ENCODE results near the gene HDGFL1. TPM values are rescaled to one million over a fixed set of nuclear protein-coding genes. Genes with fewer than 3 reads are reported as not detected.

Gene HDGFL1
- total RNA-seq, 1 donor from 2014 or later, result not detected

GRCh38 chr6:22610127-22610526 is 40.8 kb downstream of the HDGFL1 start:
- H3K27me3 ChIP-seq (ENCODE audit: control insufficient read depth, insufficient read depth, low read length), result no peaks in the 10 kb centered on the region
- no peak for TF ChIP-seq CTCF (IDR thresholded peaks at IDR 0.05; ENCODE audit: insufficient read depth, low read length, poor library complexity, severe bottlenecking)
- no peak for DNase-seq (ENCODE audit: low read depth)
- no peaks in the 10 kb centered on the region for H3K36me3 ChIP-seq (ENCODE audit: control insufficient read depth, insufficient read depth, low read length)
- no peak overlapping the region for H3K4me3 ChIP-seq (ENCODE audit: low read depth, low read length)

- no peak overlapping the region for H3K4me3 ChIP-seq (ENCODE audit: low read depth, low read length)
- H3K27me3 ChIP-seq (ENCODE audit: control insufficient read depth, insufficient read depth, low read length), result no peaks in the 10 kb centered on the region
- no peak for TF ChIP-seq CTCF (IDR thresholded peaks at IDR 0.05; ENCODE audit: insufficient read depth, low read length, poor library complexity, severe bottlenecking)
- H3K36me3 ChIP-seq (ENCODE audit: control insufficient read depth, insufficient read depth, low read length), result no peaks in the 10 kb centered on the region
- no peak for DNase-seq (ENCODE audit: low read depth)
These were observed 42.9 kb downstream of the HDGFL1 start for GRCh38 chr6:22612236-22612635.

- no peak overlapping the region for H3K4me3 ChIP-seq (ENCODE audit: low read depth, low read length)
- no peaks in the 10 kb centered on the region for H3K36me3 ChIP-seq (ENCODE audit: control insufficient read depth, insufficient read depth, low read length)
- no peak for TF ChIP-seq CTCF (IDR thresholded peaks at IDR 0.05; ENCODE audit: insufficient read depth, low read length, poor library complexity, severe bottlenecking)
- H3K27me3 ChIP-seq (ENCODE audit: control insufficient read depth, insufficient read depth, low read length), result no peaks in the 10 kb centered on the region
- DNase-seq (ENCODE audit: low read depth), result no peak
These were observed 43.7 kb downstream of the HDGFL1 start for GRCh38 chr6:22613051-22613450.

- DNase-seq (ENCODE audit: low read depth), result peak; percentile 58
- no peaks in the 10 kb centered on the region for H3K36me3 ChIP-seq (ENCODE audit: control insufficient read depth, insufficient read depth, low read length)
- H3K4me3 ChIP-seq (ENCODE audit: low read depth, low read length), result no peak overlapping the region
- no peaks in the 10 kb centered on the region for H3K27me3 ChIP-seq (ENCODE audit: control insufficient read depth, insufficient read depth, low read length)
- no peak for TF ChIP-seq CTCF (IDR thresholded peaks at IDR 0.05; ENCODE audit: insufficient read depth, low read length, poor library complexity, severe bottlenecking)
These were observed 44.3 kb downstream of the HDGFL1 start for GRCh38 chr6:22613695-22614094.

- Histone ChIP-seq H3K4me3 (ENCODE audit: low read depth, low read length) (no peak overlapping the region), H3K27me3 (ENCODE audit: control insufficient read depth, insufficient read depth, low read length) (no peaks in the 10 kb centered on the region), H3K36me3 (ENCODE audit: control insufficient read depth, insufficient read depth, low read length) (no peaks in the 10 kb centered on the region)
- TF ChIP-seq CTCF (IDR thresholded peaks at IDR 0.05; ENCODE audit: insufficient read depth, low read length, poor library complexity, severe bottlenecking), result no peak
- no peak for DNase-seq (ENCODE audit: low read depth)
These were observed 45.2 kb downstream of the HDGFL1 start for GRCh38 chr6:22614547-22614946.

- no peak for DNase-seq (ENCODE audit: low read depth)
- no peaks in the 10 kb centered on the region for H3K27me3 ChIP-seq (ENCODE audit: control insufficient read depth, insufficient read depth, low read length)
- no peak for TF ChIP-seq CTCF (IDR thresholded peaks at IDR 0.05; ENCODE audit: insufficient read depth, low read length, poor library complexity, severe bottlenecking)
These were observed 51.7 kb downstream of the HDGFL1 start for GRCh38 chr6:22621028-22621427.

More at GRCh38 chr6:22621028-22621427, 51.7 kb downstream of the HDGFL1 start:
- Histone ChIP-seq H3K4me3 (ENCODE audit: low read depth, low read length) (no peak overlapping the region), H3K36me3 (ENCODE audit: control insufficient read depth, insufficient read depth, low read length) (no peaks in the 10 kb centered on the region)
